ENCODE data around the gene SMG5.

Gene SMG5

GRCh38 chr1:156204686-156205085 is 77.9 kb downstream of the SMG5 start:
- DNase-seq = no peak

GRCh38 chr1:156203331-156203730 is 79.3 kb downstream of the SMG5 start:
- no peak for DNase-seq

- no peak for DNase-seq
Measured at GRCh38 chr1:156200044-156200443, 82.6 kb downstream of the SMG5 start.

Data from Kasumi-1 (cell line).